GM12878 (cell line): Measurements from ENCODE around the gene RNF113A. TPM values are rescaled to one million over a fixed set of nuclear protein-coding genes. Genes with fewer than 3 reads are reported as not detected.

ENCODE experiments used
- ATAC-seq: fragments of 200-7000 bp; cut with Tn5 transposase; 3 replicates; pipeline ENCODE4 v1.9.1; 2020; ENCODE audit warnings: mild to moderate bottlenecking, moderate library complexity
- BruUV-seq: library from RNA; stranded (reverse); fragments of 400-500 nt; replicated peaks from 2 replicates; lab custom pipeline; 2021; lab: Mats Ljungman, UMichigan
- CTCF ChIA-PET: fragments of 300-600 bp; sonication (Branson Sonifier 250); formaldehyde crosslinking; extraction: SDS; loops from one replicate; lab custom pipeline; 2021; ENCODE audit warnings: inconsistent platforms; lab: Yijun Ruan, JAX
- POLR2A ChIA-PET: fragments of 350-600 bp; formaldehyde crosslinking; extraction: SDS; loops from one replicate; lab custom pipeline; 2021; ENCODE audit warnings: inconsistent platforms; lab: Charles Lee
- RAD21 ChIA-PET: fragments of 300-600 bp; sonication (Branson Sonifier 250); formaldehyde crosslinking; loops from one replicate; lab custom pipeline; 2023; ENCODE audit warnings: antibody characterized with exemption; ENCODE audit not compliant: unreplicated experiment; lab: Charles Lee
- SMC1A ChIA-PET: fragments of 300-600 bp; sonication (Branson Sonifier 250); formaldehyde crosslinking; loops from one replicate; lab custom pipeline; 2023; ENCODE audit not compliant: unreplicated experiment, uncharacterized antibody; lab: Charles Lee
- DNase-seq: peaks from one replicate; pipeline ENCODE4 v3.0.0-alpha.2; 2011; ENCODE audit warnings: low read depth, low spot score
- FAIRE-seq: peaks from 3 replicates; lab custom pipeline; 2011; peaks lifted over from hg19 to GRCh38; lab: Jason Lieb, UNC
- H2AFZ ChIP-seq: 2 replicates; pipeline ENCODE4 v1.6.0; 2011; ENCODE audit warnings: low read depth, low read length, control low read depth; ENCODE audit not compliant: control insufficient read depth
- H3K27ac ChIP-seq: 2 replicates; pipeline ENCODE4 v1.5.1; 2011; ENCODE audit warnings: control low read depth; ENCODE audit not compliant: control insufficient read depth, insufficient read depth
- H3K27me3 ChIP-seq, 2 experiments: replicated peaks in 1 of 2; 2 replicates each; pipeline versions ENCODE4 v1.6.0 to v1.6.1; 2011; ENCODE audit warnings: low read length in 1 of 2; ENCODE audit not compliant: control insufficient read depth in 2 of 2, insufficient read depth in 2 of 2
- H3K36me3 ChIP-seq, 2 experiments: 2 replicates each; pipeline ENCODE4 v1.5.1; 2011; ENCODE audit warnings: low read length in 1 of 2; ENCODE audit not compliant: control insufficient read depth in 2 of 2, insufficient read depth in 2 of 2
- H3K4me1 ChIP-seq: 2 replicates; pipeline ENCODE4 v1.6.1; 2011; ENCODE audit warnings: mild to moderate bottlenecking, low read length, moderate library complexity, mixed read lengths; ENCODE audit not compliant: control insufficient read depth, insufficient read depth
- H3K4me2 ChIP-seq: 2 replicates; pipeline ENCODE4 v1.6.0; 2011; ENCODE audit warnings: control low read depth; ENCODE audit not compliant: control insufficient read depth, insufficient read depth
- H3K4me3 ChIP-seq: fragments of 200-600 bp; sonication (generic); 2 replicates; pipeline ENCODE4 v1.5.1; 2016
- H3K79me2 ChIP-seq: 2 replicates; pipeline ENCODE4 v1.6.0; 2011; ENCODE audit warnings: low read length; ENCODE audit not compliant: control insufficient read depth, insufficient read depth
- H3K9ac ChIP-seq: 2 replicates; pipeline ENCODE4 v1.8.0; 2011; ENCODE audit warnings: low read length, control low read depth, mixed read lengths; ENCODE audit not compliant: control insufficient read depth, insufficient read depth
- H3K9me3 ChIP-seq: replicated peaks from 3 replicates; pipeline ENCODE4 v1.5.1; 2011; ENCODE audit warnings: mild to moderate bottlenecking, low read length; ENCODE audit not compliant: control insufficient read depth, insufficient read depth
- H4K20me1 ChIP-seq: 2 replicates; pipeline ENCODE4 v1.6.0; 2011; ENCODE audit not compliant: control insufficient read depth, insufficient read depth
- ATF7 ChIP-seq: fragments of 450-650 bp; IDR thresholded peaks from 2 replicates; pipeline ENCODE4 v1.6.1; 2016; ENCODE audit warnings: low read depth, mild to moderate bottlenecking
- CBFB ChIP-seq: IDR thresholded peaks from 2 replicates; pipeline ENCODE4 v1.6.1; 2016; ENCODE audit warnings: antibody characterized with exemption, low read depth
- KLF5 ChIP-seq: fragments of 450-650 bp; IDR thresholded peaks from 2 replicates; pipeline ENCODE4 v1.6.1; 2014; ENCODE audit warnings: mild to moderate bottlenecking; ENCODE audit not compliant: partially characterized antibody
- MTA3 ChIP-seq: IDR thresholded peaks from 2 replicates; pipeline ENCODE4 v1.6.1; 2012; ENCODE audit warnings: low read length, inconsistent platforms, borderline replicate concordance
- SIN3A ChIP-seq: IDR thresholded peaks from 2 replicates; pipeline ENCODE4 v1.6.1; 2012; ENCODE audit warnings: low read depth, low read length, improper control_type of control experiment
- TCF7 ChIP-seq: IDR thresholded peaks from 2 replicates; pipeline ENCODE4 v1.6.1; 2014; ENCODE audit warnings: antibody characterized with exemption, borderline replicate concordance
- ZNF207 ChIP-seq: fragments of 450-650 bp; IDR thresholded peaks from 2 replicates; pipeline ENCODE4 v1.6.1; 2014; ENCODE audit warnings: antibody characterized with exemption, mild to moderate bottlenecking, borderline replicate concordance
- ZNF217 ChIP-seq: fragments of 450-650 bp; IDR thresholded peaks from 2 replicates; pipeline ENCODE4 v1.6.1; 2017; ENCODE audit warnings: antibody characterized with exemption, mild to moderate bottlenecking
- WGBS: methylation state at CpG from one replicate; pipeline ENCODE4 v1.1.6; 2016; ENCODE audit warnings: low lambda C conversion rate; ENCODE audit not compliant: insufficient replicate concordance, insufficient coverage; ENCODE audit errors: missing lambda C conversion rate; 5-methylcytosine and 5-hydroxymethylcytosine counted together
- in situ Hi-C: fragments of 300-500 bp; cut with MboI; formaldehyde crosslinking; loops from 9 replicates; pipeline ENCODE4 v1.14.3; 2018; ENCODE audit warnings: mixed read lengths
- intact Hi-C: fragments of 100-400 bp; cut with micrococcal nuclease; formaldehyde crosslinking; loops from one replicate; pipeline ENCODE4 v1.14.2; 2022; ENCODE audit not compliant: unreplicated experiment
- polyA plus RNA-seq, 11 experiments: library from polyadenylated mRNA; depleted of rRNA in 4 of 11; unstranded in 6 of 11; stranded (reverse) in 5 of 11; fragments of >200 nt; fragmentation: Nextera tagmentation in 4 of 11; fragmentation: Illumina TruSeq in 1 of 11; extraction: Ambion mirVana in 4 of 11; extraction: Trizol in 1 of 11; gene quantifications; 1 replicate in 1 of 11; 2 replicates in 10 of 11; pipeline versions ENCODE4 v1.2.1 to v1.2.3, GENCODE V29; 2011 to 2016; ENCODE audit warnings: inconsistent platforms in 2 of 11, missing spikeins in 2 of 11, low read depth in 1 of 11
- total RNA-seq, 4 experiments: library from RNA; depleted of rRNA in 3 of 4; stranded (reverse); fragments of >200 nt in 3 of 4; fragmentation: Illumina TruSeq in 1 of 4; extraction: Trizol in 1 of 4; gene quantifications; 2 replicates each; pipeline versions ENCODE4 v1.2.1 to v1.2.3, GENCODE V29; 2013 to 2021
- TF ChIP-seq, protein P1 (sequence below): IDR thresholded peaks from 2 replicates; pipeline ENCODE4 v1.6.1; 2011; ENCODE audit warnings: borderline replicate concordance, low read depth, mild to moderate bottlenecking, moderate library complexity, mixed read lengths, low read length; ENCODE audit not compliant: insufficient read depth; ENCODE audit errors: extremely low read length
- TF ChIP-seq, protein P2 (sequence below): fragments of 450-650 bp; IDR thresholded peaks from 2 replicates; pipeline ENCODE4 v1.6.1; 2017; ENCODE audit warnings: mild to moderate bottlenecking

RNF113A gene
- total and polyA plus RNA-seq, 10 of the 15 experiments (the other 5 are each of a cell fraction or from before 2014, with no cell fraction given), result 20.6 to 33.1 (median 23.4) TPM

DNA sequence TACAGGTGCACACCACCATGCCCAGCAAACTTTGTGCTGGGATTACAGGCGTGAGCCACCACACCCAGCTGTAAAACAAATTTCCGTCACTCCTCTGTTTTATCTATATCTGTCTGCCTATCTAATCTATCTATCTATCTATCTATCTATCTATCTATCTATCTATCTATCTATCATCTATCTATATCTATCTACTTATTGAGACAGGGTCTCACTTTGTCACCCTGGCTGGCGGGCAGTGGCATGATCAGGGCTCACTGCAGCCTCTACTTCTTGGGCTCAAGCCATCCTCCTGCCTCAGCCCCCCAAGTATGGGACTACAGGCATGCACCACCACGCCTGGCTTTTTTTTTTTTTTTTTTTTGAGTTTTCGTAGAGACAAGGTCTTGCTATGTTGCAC, 44.8 kb upstream of the RNF113A start:
- no TSS peak for BruUV-seq
- in situ Hi-C loops, result no loop called here
- SMC1A ChIA-PET, result no interaction called here

More for the DNA sequence above, 44.8 kb upstream of the RNF113A start:
- DNase-seq, result no peak
- FAIRE-seq, result no peak
- no peak for ATAC-seq
- ChIA-PET RAD21 (no interaction called here), POLR2A (no interaction called here), CTCF (interaction anchor here (0.6 kb wide), 1 partner anchor 428 kb away, joined by 3 read pairs; no protein-coding TSS in a partner anchor)
- H3K36me3 ChIP-seq, result no peaks in the 10 kb centered on the region
- H3K4me3 ChIP-seq, result no peak overlapping the region
- no peaks in the 10 kb centered on the region for H3K4me1 ChIP-seq
- H3K27ac ChIP-seq, result no peak overlapping the region
- no peaks in the 10 kb centered on the region for H4K20me1 ChIP-seq
- H2AFZ ChIP-seq, result no peak overlapping the region
- TF ChIP-seq ZNF207 (no peak), CBFB (no peak), TCF7 (no peak), MTA3 (no peak), ZNF217 (no peak), KLF5 (no peak), SIN3A (no peak), ATF7 (no peak)
- TF ChIP-seq, protein P1, sequence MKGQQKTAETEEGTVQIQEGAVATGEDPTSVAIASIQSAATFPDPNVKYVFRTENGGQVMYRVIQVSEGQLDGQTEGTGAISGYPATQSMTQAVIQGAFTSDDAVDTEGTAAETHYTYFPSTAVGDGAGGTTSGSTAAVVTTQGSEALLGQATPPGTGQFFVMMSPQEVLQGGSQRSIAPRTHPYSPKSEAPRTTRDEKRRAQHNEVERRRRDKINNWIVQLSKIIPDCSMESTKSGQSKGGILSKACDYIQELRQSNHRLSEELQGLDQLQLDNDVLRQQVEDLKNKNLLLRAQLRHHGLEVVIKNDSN, result no peak
- TF ChIP-seq, protein P2, sequence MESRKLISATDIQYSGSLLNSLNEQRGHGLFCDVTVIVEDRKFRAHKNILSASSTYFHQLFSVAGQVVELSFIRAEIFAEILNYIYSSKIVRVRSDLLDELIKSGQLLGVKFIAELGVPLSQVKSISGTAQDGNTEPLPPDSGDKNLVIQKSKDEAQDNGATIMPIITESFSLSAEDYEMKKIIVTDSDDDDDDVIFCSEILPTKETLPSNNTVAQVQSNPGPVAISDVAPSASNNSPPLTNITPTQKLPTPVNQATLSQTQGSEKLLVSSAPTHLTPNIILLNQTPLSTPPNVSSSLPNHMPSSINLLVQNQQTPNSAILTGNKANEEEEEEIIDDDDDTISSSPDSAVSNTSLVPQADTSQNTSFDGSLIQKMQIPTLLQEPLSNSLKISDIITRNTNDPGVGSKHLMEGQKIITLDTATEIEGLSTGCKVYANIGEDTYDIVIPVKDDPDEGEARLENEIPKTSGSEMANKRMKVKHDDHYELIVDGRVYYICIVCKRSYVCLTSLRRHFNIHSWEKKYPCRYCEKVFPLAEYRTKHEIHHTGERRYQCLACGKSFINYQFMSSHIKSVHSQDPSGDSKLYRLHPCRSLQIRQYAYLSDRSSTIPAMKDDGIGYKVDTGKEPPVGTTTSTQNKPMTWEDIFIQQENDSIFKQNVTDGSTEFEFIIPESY, result no peak
- no peaks in the 10 kb centered on the region for H3K9me3 ChIP-seq
- H3K4me2 ChIP-seq, result no peak overlapping the region
- no peaks in the 10 kb centered on the region for H3K79me2 ChIP-seq
- H3K27me3 ChIP-seq, result no peaks in the 10 kb centered on the region
- intact Hi-C loops, result no loop called here
- 65% methylated on average over 4 of the region's 5 CpGs for WGBS
- no peak overlapping the region for H3K9ac ChIP-seq
